Measurements from ENCODE around the gene GALM. TPM values are rescaled to one million over a fixed set of nuclear protein-coding genes. Genes with fewer than 3 reads are reported as not detected.

The GALM gene
- polyA plus RNA-seq, 1 donor from 2014 or later = not detected

- Histone ChIP-seq H3K4me3 (ENCODE audit: low read length) (no peak overlapping the region), H3K9me2 (ENCODE audit: insufficient read depth, low read length) (no peaks in the 10 kb centered on the region), H3K4me2 (ENCODE audit: low read length) (no peak overlapping the region), H2AFZ (ENCODE audit: low read depth, low read length) (no peak overlapping the region), H4K20me1 (ENCODE audit: insufficient read depth) (no peaks in the 10 kb centered on the region), H3K27ac (ENCODE audit: low read length) (no peak overlapping the region), H3K27me3 (ENCODE audit: insufficient read depth, low read depth, low read length) (no peaks in the 10 kb centered on the region), H3F3A (ENCODE audit: insufficient read depth, low read length, poor library complexity, severe bottlenecking) (no peaks in the 10 kb centered on the region), H3K9me3 (ENCODE audit: low read length) (no peaks in the 10 kb centered on the region), H3K36me3 (ENCODE audit: insufficient read depth, low read length) (no peaks in the 10 kb centered on the region), H3K79me2 (replicated peaks; ENCODE audit: insufficient read depth, low read length) (no peaks in the 10 kb centered on the region), H3K9ac (ENCODE audit: low read length) (no peak overlapping the region)
- TF ChIP-seq MXI1 (conservative IDR thresholded peaks at IDR 0.05; ENCODE audit: poor library complexity, severe bottlenecking) (no peak), RAD21 (conservative IDR thresholded peaks at IDR 0.05) (no peak), SMC3 (conservative IDR thresholded peaks at IDR 0.05; ENCODE audit: poor library complexity) (no peak), EZH2 (IDR thresholded peaks at IDR 0.05; ENCODE audit: borderline replicate concordance, insufficient read depth, low read length, poor library complexity, severe bottlenecking) (no peak), CTCF (IDR thresholded peaks at IDR 0.05; ENCODE audit: poor library complexity, severe bottlenecking) (no peak), EP300 (conservative IDR thresholded peaks at IDR 0.05; ENCODE audit: poor library complexity, severe bottlenecking) (no peak), TAF1 (IDR thresholded peaks at IDR 0.05; ENCODE audit: low read depth) (no peak), REST (IDR thresholded peaks at IDR 0.05; ENCODE audit: borderline replicate concordance) (no peak), POLR2AphosphoS5 (IDR thresholded peaks at IDR 0.05) (no peak)
Observed at GRCh38 chr2:38653715-38654527, 12.0 kb upstream of the GALM start.

GRCh38 chr2:38654528-38655381 is 11.2 kb upstream of the GALM start:
- no peaks in the 10 kb centered on the region for H3K9me3 ChIP-seq (ENCODE audit: low read length)
- TF ChIP-seq TAF1 (IDR thresholded peaks at IDR 0.05; ENCODE audit: low read depth) = no peak

More at GRCh38 chr2:38654528-38655381, 11.2 kb upstream of the GALM start:
- Histone ChIP-seq H3K27ac (ENCODE audit: low read length) (no peak overlapping the region), H3K79me2 (replicated peaks; ENCODE audit: insufficient read depth, low read length) (no peaks in the 10 kb centered on the region), H3F3A (ENCODE audit: insufficient read depth, low read length, poor library complexity, severe bottlenecking) (no peaks in the 10 kb centered on the region), H3K9me2 (ENCODE audit: insufficient read depth, low read length) (no peaks in the 10 kb centered on the region), H3K4me3 (ENCODE audit: low read length) (no peak overlapping the region), H3K27me3 (ENCODE audit: insufficient read depth, low read depth, low read length) (no peaks in the 10 kb centered on the region), H3K4me2 (ENCODE audit: low read length) (no peak overlapping the region), H3K9ac (ENCODE audit: low read length) (no peak overlapping the region), H2AFZ (ENCODE audit: low read depth, low read length) (no peak overlapping the region), H4K20me1 (ENCODE audit: insufficient read depth) (no peaks in the 10 kb centered on the region), H3K36me3 (ENCODE audit: insufficient read depth, low read length) (no peaks in the 10 kb centered on the region)
